Fibroblast of the aortic adventitia (primary cell): ENCODE results near the gene CA6. TPM values are rescaled to one million over a fixed set of nuclear protein-coding genes. Genes with fewer than 3 reads are reported as not detected.
"Not testable (repeated sequence)": the region's sequence is repeated elsewhere in the genome, so short reads cannot be mapped to it uniquely, and the experiment has no call there.

Experiments
- DNase-seq: peaks from one replicate; pipeline ENCODE4 v3.0.0-alpha.2; 2010; ENCODE audit warnings: low read depth
- H3K4me3 ChIP-seq: 2 replicates; pipeline ENCODE4 v1.5.1; 2011; ENCODE audit warnings: low read depth, mild to moderate bottlenecking, control low read depth, low read length, moderate library complexity
- CTCF ChIP-seq: IDR thresholded peaks from 2 replicates; pipeline ENCODE4 v1.5.1; 2011; ENCODE audit warnings: mild to moderate bottlenecking, low read length, control low read depth, inconsistent platforms; ENCODE audit not compliant: insufficient read depth
- total RNA-seq: library from RNA; depleted of rRNA; stranded (reverse); fragments of >200 nt; gene quantifications from 2 replicates; pipeline ENCODE4 v1.2.3, GENCODE V29; 2012; ENCODE audit warnings: low replicate concordance

The CA6 gene
- total RNA-seq, 1 donor: not detected

- no peak overlapping the region for H3K4me3 ChIP-seq
- DNase-seq: no peak
- peak; percentile 24 for TF ChIP-seq CTCF
These were observed 47.4 kb downstream of the CA6 start for GRCh38 chr1:8992936-8993687.

GRCh38 chr1:8993962-8994675, 48.5 kb downstream of the CA6 start:
- DNase-seq, H3K4me3 ChIP-seq: not testable (repeated sequence)

GRCh38 chr1:9001534-9002214, 56.0 kb downstream of the CA6 start:
- H3K4me3 ChIP-seq, DNase-seq: not testable (repeated sequence)

DNA sequence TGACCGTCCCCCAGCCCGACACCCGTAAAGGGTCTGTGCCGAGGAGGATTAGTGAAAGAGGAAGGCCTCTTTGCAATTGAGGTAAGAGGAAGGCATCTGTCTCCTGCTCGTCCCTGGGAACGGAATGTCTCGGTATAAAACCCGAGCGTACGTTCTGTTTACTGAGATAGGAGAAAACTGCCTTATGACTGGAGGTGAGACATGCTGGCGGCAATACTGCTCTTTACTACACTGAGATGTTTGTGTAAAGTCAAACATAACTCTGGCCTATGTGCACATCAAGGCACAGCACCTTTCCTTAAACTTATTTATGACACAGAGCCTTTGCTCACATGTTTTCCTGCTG, 56.5 kb downstream of the CA6 start:
- not testable (repeated sequence) for DNase-seq, H3K4me3 ChIP-seq

DNA sequence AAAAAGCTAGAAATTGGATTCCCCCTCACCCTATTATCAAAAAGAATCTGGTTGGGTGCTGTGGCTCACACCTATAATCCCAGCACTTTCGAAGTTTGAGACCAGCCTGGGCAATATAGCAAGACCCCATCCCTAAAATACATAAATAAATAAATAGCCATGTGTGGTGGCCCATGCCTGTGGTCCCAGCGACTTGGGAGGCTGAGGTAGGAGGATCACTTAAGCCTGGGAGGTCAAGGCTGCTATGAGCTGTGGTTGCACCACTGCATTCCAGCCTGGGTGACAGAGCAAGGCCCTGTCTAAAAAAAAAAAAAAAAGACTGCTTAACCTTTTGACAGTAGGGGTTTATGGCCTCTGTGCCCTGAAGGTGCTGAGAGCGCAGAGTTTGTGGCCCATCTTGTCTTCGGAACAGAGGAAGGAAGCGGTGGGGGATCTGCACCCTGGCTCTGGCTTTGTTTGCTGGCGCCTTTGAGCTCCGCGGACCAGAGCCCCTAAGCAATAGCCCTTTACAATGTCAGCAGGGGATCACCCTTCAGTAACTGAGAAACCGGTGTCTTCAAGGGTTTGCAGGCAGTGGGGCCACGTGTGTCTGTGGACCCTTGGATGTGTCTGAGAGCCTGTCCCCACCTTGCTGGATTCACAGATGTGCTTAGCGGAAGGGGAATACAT, 58.5 kb downstream of the CA6 start:
- TF ChIP-seq CTCF: no peak
- no peak for DNase-seq
- H3K4me3 ChIP-seq: no peak overlapping the region

DNA sequence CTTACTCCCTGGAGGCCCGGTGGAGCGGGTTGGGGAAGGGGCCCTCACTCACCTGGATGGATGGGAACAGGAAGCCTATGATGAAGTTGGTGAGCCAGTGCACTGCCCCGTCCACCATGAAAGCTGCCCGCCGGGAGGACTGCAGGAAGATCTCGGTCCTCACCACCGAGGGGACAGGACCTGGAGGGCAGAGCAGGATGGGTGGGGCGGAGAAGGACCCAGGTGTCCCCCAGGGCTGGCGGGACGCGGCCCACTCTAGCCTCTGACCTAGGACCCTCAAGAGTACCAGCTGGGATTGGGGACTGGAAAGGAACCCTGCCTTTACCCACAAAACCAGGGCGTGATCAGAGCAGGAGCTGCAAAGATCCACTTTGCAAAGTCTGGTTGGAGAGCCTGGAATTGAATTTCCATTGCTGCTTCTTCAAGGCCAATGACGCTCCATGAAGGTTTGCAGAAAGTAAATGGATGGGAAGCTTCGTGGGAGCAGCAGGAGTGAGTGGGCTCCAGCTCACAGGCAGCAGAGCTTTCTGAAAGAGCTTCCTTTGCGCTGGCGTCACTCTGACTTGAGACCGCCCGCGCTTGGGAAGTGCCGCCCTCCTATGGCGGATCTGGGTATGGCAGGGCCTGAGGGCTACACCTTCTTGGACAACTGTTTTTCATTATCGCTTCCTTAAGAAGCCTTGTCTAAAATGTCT, 59.2 kb downstream of the CA6 start:
- TF ChIP-seq CTCF: peak; percentile 99
- no peak overlapping the region for H3K4me3 ChIP-seq
- DNase-seq: peak; percentile 87

DNA sequence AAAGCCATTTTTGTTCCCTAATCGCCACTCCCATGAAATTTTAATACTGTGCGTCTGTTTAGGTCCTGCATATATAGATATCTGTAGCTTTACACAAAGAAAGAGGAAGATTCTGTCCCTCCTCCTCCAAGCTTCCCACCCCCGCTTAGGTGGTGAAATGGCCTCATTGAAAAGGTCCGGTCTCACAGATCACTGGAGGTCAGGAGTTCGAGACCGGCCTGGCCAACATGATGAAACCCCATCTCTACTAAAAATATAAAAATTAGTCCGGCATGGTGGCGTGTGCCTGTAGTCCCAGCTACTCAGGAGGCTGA, 59.7 kb downstream of the CA6 start:
- no peak for DNase-seq
- H3K4me3 ChIP-seq: no peak overlapping the region
- TF ChIP-seq CTCF: no peak
